ENCODE results near the gene ZNF441. TPM values are rescaled to one million over a fixed set of nuclear protein-coding genes. Genes with fewer than 3 reads are reported as not detected.

Gene ZNF441
- total RNA-seq, 2 donors from 2014 or later, result 2.2 to 4.4 TPM

DNA sequence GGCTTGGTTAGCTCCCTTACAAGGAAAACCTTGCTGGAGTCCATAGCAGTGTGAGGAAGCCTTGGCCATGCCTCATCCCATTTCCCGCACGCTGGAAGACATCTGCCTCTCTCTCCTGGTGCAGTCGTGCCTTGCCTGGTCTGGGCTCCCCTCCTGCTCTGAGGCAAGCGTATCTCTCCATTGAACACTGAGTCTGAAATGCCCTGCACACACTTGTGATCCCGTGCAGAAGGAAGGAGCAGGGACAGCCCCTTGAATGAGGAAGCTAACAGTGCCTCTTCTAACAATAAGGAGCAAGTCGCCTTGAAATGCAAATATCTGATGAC lies 46.9 kb downstream of the ZNF441 start:
- TF ChIP-seq, protein P1, sequence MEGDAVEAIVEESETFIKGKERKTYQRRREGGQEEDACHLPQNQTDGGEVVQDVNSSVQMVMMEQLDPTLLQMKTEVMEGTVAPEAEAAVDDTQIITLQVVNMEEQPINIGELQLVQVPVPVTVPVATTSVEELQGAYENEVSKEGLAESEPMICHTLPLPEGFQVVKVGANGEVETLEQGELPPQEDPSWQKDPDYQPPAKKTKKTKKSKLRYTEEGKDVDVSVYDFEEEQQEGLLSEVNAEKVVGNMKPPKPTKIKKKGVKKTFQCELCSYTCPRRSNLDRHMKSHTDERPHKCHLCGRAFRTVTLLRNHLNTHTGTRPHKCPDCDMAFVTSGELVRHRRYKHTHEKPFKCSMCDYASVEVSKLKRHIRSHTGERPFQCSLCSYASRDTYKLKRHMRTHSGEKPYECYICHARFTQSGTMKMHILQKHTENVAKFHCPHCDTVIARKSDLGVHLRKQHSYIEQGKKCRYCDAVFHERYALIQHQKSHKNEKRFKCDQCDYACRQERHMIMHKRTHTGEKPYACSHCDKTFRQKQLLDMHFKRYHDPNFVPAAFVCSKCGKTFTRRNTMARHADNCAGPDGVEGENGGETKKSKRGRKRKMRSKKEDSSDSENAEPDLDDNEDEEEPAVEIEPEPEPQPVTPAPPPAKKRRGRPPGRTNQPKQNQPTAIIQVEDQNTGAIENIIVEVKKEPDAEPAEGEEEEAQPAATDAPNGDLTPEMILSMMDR (conservative IDR thresholded peaks at IDR 0.05), result no peak
- Histone ChIP-seq H3K36me3 (ENCODE audit: control insufficient read depth, insufficient read depth, low read length) (peaks cover 10% of the 10 kb centered on the region), H3K27ac (ENCODE audit: low read depth, low read length) (peak overlapping the region; percentile 42), H3K4me3 (ENCODE audit: low read length) (peak overlapping the region; percentile 92), H3K9me3 (ENCODE audit: control insufficient read depth, low read length) (no peaks in the 10 kb centered on the region), H3K27me3 (ENCODE audit: control insufficient read depth, insufficient read depth, low read length, poor library complexity, severe bottlenecking) (no peaks in the 10 kb centered on the region), H3K4me1 (ENCODE audit: control insufficient read depth, insufficient read depth, low read length) (peaks cover 4% of the 10 kb centered on the region), H3K9ac (ENCODE audit: extremely low read depth, low read length, poor library complexity, severe bottlenecking) (no peak overlapping the region)
- peaks cover 30% of the 10 kb centered on the region for H3K36me3 Mint-ChIP-seq (ENCODE audit: low read depth)
- peaks cover 35% of the 10 kb centered on the region for H3K9me3 Mint-ChIP-seq
- 12 to 25% methylated on average over 3 to 6 of the region's 6 CpGs for WGBS, 2 experiments (ENCODE audit: insufficient coverage in 1 of 2, insufficient read length in 1 of 2)
- peak overlapping the region; percentile 50 for H3K27ac Mint-ChIP-seq
- peaks cover 4% of the 10 kb centered on the region for H3K4me1 Mint-ChIP-seq
- peak overlapping the region; percentile 78 for H3K4me3 Mint-ChIP-seq
- no peak for DNase-seq
- peaks cover 29% of the 10 kb centered on the region for H3K27me3 Mint-ChIP-seq (ENCODE audit: insufficient read depth)

DNA sequence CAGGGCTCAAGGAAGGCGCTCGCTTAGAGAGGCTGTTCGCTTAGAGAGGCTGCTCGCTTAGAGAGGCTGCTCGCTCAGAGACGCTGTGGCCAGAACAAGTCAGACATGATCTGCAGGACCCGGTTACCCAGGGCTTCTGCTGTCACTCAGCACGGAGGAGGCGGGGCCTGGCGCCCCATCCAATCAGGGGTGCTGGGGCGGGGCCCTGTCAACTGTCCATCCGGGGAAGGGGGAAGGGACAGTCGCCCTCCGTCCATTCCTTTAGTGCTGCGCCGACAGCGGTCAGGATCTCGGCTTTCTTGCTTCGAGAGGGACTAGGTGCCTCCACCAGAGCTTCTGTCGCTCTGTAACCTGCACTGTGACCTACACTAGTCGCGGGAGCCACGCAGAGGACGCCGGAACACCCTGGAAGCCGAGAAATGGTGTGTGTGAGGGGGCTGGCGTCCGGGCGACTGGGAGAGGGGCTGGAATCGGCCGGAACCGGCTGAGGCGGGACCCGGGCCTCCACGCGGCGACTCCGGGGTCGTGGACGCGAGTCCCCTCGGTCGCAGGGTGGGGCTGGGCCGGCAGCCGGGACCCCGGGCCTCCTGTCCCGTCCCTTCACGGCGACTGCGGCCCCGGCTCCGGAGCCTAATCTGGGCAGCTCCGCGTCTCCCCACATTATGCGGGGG lies 47.4 kb downstream of the ZNF441 start, which contains the start of gene ZNF440:
Gene ZNF440 (plus strand): TSS at position 245 of the 671 bp plus-strand sequence. CDS start 175 bp downstream, at position 420.
- Histone ChIP-seq H3K36me3 (ENCODE audit: control insufficient read depth, insufficient read depth, low read length) (peaks cover 10% of the 10 kb centered on the region), H3K9ac (ENCODE audit: extremely low read depth, low read length, poor library complexity, severe bottlenecking) (peak within 1 kb of the TSS; percentile 82), H3K4me1 (ENCODE audit: control insufficient read depth, insufficient read depth, low read length) (peaks cover 4% of the 10 kb centered on the region), H3K27me3 (ENCODE audit: control insufficient read depth, insufficient read depth, low read length, poor library complexity, severe bottlenecking) (no peaks in the 10 kb centered on the region), H3K27ac (ENCODE audit: low read depth, low read length) (peak within 1 kb of the TSS; percentile 79), H3K4me3 (ENCODE audit: low read length) (peak within 1 kb of the TSS; percentile 92), H3K9me3 (ENCODE audit: control insufficient read depth, low read length) (no peaks in the 10 kb centered on the region)
- Mint-ChIP-seq H3K27ac (peak within 1 kb of the TSS; percentile 84), H3K4me1 (peaks cover 4% of the 10 kb centered on the region), H3K4me3 (peak within 1 kb of the TSS; percentile 78), H3K9me3 (peaks cover 30% of the 10 kb centered on the region), H3K36me3 (ENCODE audit: low read depth) (peaks cover 32% of the 10 kb centered on the region), H3K27me3 (ENCODE audit: insufficient read depth) (peaks cover 29% of the 10 kb centered on the region)
- peak; percentile 99 for DNase-seq
- TF ChIP-seq, protein P1 (conservative IDR thresholded peaks at IDR 0.05), result no peak
- WGBS, 2 experiments (ENCODE audit: insufficient coverage in 1 of 2, insufficient read length in 1 of 2), result 1% methylated on average over 16 to 55 of the region's 55 CpGs

DNA sequence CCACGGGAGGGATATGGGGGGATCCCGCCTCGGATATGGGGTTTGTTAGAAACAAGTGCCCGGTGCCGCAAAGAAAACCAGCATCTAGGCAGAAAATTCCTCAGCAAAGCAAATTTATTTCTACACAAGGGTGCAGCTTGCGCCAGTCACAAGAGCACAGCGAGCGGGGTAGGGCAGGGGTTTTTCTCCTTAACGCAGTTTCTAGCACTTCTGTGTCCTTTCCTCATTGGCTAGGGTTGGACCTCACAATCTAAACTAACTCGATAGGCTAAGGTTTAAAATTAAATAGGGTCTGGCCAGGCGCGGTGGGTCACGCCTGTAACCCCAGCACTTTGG lies 47.9 kb downstream of the ZNF441 start:
- peak overlapping the region; percentile 92 for H3K4me3 ChIP-seq (ENCODE audit: low read length)
- H3K4me1 ChIP-seq (ENCODE audit: control insufficient read depth, insufficient read depth, low read length), result peaks cover 4% of the 10 kb centered on the region
- H3K9ac ChIP-seq (ENCODE audit: extremely low read depth, low read length, poor library complexity, severe bottlenecking), result peak overlapping the region; percentile 82
- peaks cover 34% of the 10 kb centered on the region for H3K36me3 Mint-ChIP-seq (ENCODE audit: low read depth)
- H3K27ac ChIP-seq (ENCODE audit: low read depth, low read length), result no peak overlapping the region
- H3K27ac Mint-ChIP-seq, result peak overlapping the region; percentile 72
- peak overlapping the region; percentile 78 for H3K4me3 Mint-ChIP-seq
- H3K9me3 ChIP-seq (ENCODE audit: control insufficient read depth, low read length), result no peaks in the 10 kb centered on the region
- no peaks in the 10 kb centered on the region for H3K27me3 ChIP-seq (ENCODE audit: control insufficient read depth, insufficient read depth, low read length, poor library complexity, severe bottlenecking)
- H3K9me3 Mint-ChIP-seq, result peaks cover 26% of the 10 kb centered on the region
- peaks cover 29% of the 10 kb centered on the region for H3K27me3 Mint-ChIP-seq (ENCODE audit: insufficient read depth)
- DNase-seq, result no peak
- TF ChIP-seq, protein P1 (conservative IDR thresholded peaks at IDR 0.05), result no peak
- H3K36me3 ChIP-seq (ENCODE audit: control insufficient read depth, insufficient read depth, low read length), result peaks cover 15% of the 10 kb centered on the region
- 31 to 35% methylated on average over 8 to 13 of the region's 13 CpGs for WGBS, 2 experiments (ENCODE audit: insufficient coverage in 1 of 2, insufficient read length in 1 of 2)
- H3K4me1 Mint-ChIP-seq, result peaks cover 4% of the 10 kb centered on the region

Data from endodermal cell (in vitro differentiated cells).